Placental pericyte (primary cell): ENCODE data around the gene PIK3CG. TPM values are rescaled to one million over a fixed set of nuclear protein-coding genes. Genes with fewer than 3 reads are reported as not detected.

Source experiments
- total RNA-seq: library from RNA; depleted of rRNA; stranded (reverse); fragments of >200 nt; gene quantifications from 2 replicates; pipeline ENCODE4 v1.2.3, GENCODE V29; 2012

The PIK3CG gene
- 0.66 and 1.9 TPM in 2 replicates for total RNA-seq

DNA sequence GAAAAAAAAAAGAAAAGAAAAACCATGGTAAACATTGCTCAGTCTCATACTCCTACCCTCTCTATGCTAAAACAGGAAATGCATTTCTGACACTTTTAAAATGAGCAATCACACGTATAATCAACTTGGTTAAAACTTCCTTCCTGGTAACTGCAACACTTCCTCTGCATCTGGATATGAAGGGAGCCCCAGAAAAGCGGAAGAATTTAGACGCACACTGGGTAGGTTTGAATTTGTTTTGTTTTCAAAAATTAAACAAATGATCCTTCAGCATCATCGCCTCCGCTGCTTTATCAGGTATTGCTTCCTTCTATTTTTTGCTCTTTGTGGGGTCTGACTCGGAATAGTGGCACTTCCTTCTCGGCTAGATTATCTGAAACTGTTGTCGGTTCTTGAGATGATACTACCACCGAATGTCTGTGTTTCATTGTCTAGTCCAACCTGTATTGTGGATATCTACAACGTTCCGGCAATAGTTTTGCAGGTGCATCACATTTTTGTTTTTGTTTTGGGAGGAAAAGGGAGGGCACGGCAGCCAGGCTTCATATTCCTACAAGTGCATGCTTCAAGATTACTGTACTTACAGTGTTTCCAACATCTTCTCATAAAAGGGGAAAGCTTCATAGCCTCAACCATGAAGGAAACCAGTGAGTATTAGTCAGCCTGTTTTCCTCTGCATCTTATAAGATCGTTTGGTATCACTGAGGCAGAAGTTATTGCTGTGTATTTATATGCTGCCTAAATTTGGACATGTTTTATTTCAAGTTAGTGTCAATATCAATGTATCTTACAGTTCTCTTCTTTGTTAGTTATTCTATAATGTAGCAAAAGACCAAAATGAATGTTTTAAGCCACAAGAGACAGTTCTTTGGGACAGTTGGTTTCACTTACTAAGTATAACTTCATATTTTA is at the start of gene PIK3CG:
Gene PIK3CG (plus strand): TSS at position 153 of the 912 bp plus-strand sequence. CDS start 2,280 bp downstream, outside the sequence.

Other genes starting within 250 kb of the PIK3CG start
- 31.5 and 35.5 TPM in 2 replicates for gene CCDC71L, start 204.1 kb upstream of the PIK3CG start, total RNA-seq
- 7.9 and 9.6 TPM in 2 replicates for gene PRKAR2B, start 179.4 kb downstream of the PIK3CG start, total RNA-seq